Right lobe of liver (tissue), 6 donors: ENCODE measurements around the gene TRIM28. TPM values are rescaled to one million over a fixed set of nuclear protein-coding genes. Genes with fewer than 3 reads are reported as not detected.
"Not testable (repeated sequence)": the region's sequence is repeated elsewhere in the genome, so short reads cannot be mapped to it uniquely, and the experiment has no call there.

Source experiments
- ATAC-seq, 4 donors: fragments of 200-7000 bp; cut with Tn5 transposase; one replicate each; pipeline ENCODE4 v1.9.1; 2020; ENCODE audit warnings: mild to moderate bottlenecking in 4 of 4, moderate library complexity in 4 of 4
- DNase-seq, 3 donors: peaks; one replicate each; pipeline ENCODE4 v3.0.0-alpha.2; 2020
- H3K27ac ChIP-seq, 3 donors: fragments of 200-600 bp; one replicate each; pipeline ENCODE4 v1.8.0; 2022
- H3K27me3 ChIP-seq, 2 donors: fragments of 200-600 bp; one replicate each; pipeline ENCODE4 v1.8.0; 2022
- H3K36me3 ChIP-seq, 4 donors: fragments of 200-600 bp; sonication (generic) in 1 of 4; one replicate each; pipeline versions ENCODE4 v1.5.1 to v1.8.0; 2017 to 2022; ENCODE audit warnings: control low read depth in 1 of 4
- H3K4me1 ChIP-seq, 4 donors: fragments of 200-600 bp; sonication (generic) in 1 of 4; one replicate each; pipeline versions ENCODE4 v1.5.1 to v1.8.0; 2017 to 2022; ENCODE audit warnings: control low read depth in 1 of 4
- H3K4me3 ChIP-seq, 3 donors: fragments of 200-600 bp; one replicate each; pipeline ENCODE4 v1.8.0; 2022
- H3K9me3 ChIP-seq, 4 donors: fragments of 200-600 bp; sonication (generic) in 1 of 4; one replicate each; pipeline versions ENCODE4 v1.5.1 to v1.8.0; 2017 to 2022; ENCODE audit warnings: control low read depth in 1 of 4
- CTCF ChIP-seq, 4 donors: fragments of 200-600 bp in 3 of 4; fragments of 450-650 bp in 1 of 4; IDR thresholded peaks; one replicate each; pipeline versions ENCODE4 v1.5.1 to v1.8.0; 2016 to 2022; ENCODE audit warnings: antibody characterized with exemption in 4 of 4, mild to moderate bottlenecking in 2 of 4
- POLR2A ChIP-seq: fragments of 450-650 bp; IDR thresholded peaks from one replicate; pipeline ENCODE4 v1.6.1; 2017; ENCODE audit warnings: antibody characterized with exemption, mild to moderate bottlenecking
- WGBS: methylation state at CpG from one replicate; pipeline ENCODE4 v1.1.6; 2018; ENCODE audit warnings: low coverage, low lambda C conversion rate; ENCODE audit not compliant: insufficient coverage; ENCODE audit errors: missing lambda C conversion rate; 5-methylcytosine and 5-hydroxymethylcytosine counted together
- intact Hi-C, 2 donors: fragments of 100-400 bp; cut with DNase I; formaldehyde crosslinking; loops; one replicate each; pipeline versions ENCODE4 v1.11.2 to v1.14.1; 2022
- total RNA-seq, 6 experiments: library from RNA; depleted of rRNA in 2 of 6; stranded (reverse); fragments of >200 nt in 2 of 6; fragmentation: NEBNext Ultra II Directional in 3 of 6; extraction: Animal tissue kit (Norgen Biotek cat#: 25700) in 3 of 6; gene quantifications; one replicate each; pipeline versions ENCODE4 v1.1.0 to v1.2.4, GENCODE V29; 2016 to 2023
- donor health status: DM: no; HTN: yes; CAD: no.
- donor health status: DM: no; HTN: no; CAD: no.
- donor health status: DM: no; HTN: no; CAD: no.
- donor health status: DM: no; HTN: yes; CAD: no.
- donor health status: DM: no; HTN: yes; CAD: no.

The TRIM28 gene
- total RNA-seq, 6 experiments from 2014 or later = 75.4 to 106 (median 94.7) TPM

- Histone ChIP-seq H3K36me3 (no peaks in the 10 kb centered on the region), H3K4me3 (no peak overlapping the region), H3K9me3 (no peaks in the 10 kb centered on the region), H3K27me3 (no peaks in the 10 kb centered on the region), H3K27ac (no peak overlapping the region), H3K4me1 (no peaks in the 10 kb centered on the region)
- TF ChIP-seq CTCF (IDR thresholded peaks at IDR 0.05) = no peak
- TF ChIP-seq POLR2A = no peak
- intact Hi-C loops = no loop called here
- WGBS = 76% methylated on average over 3 of the region's 3 CpGs
- no peak for DNase-seq
- ATAC-seq = no peak
These were observed 8.0 kb upstream of the TRIM28 start for GRCh38 chr19:58535857-58536256.

DNA sequence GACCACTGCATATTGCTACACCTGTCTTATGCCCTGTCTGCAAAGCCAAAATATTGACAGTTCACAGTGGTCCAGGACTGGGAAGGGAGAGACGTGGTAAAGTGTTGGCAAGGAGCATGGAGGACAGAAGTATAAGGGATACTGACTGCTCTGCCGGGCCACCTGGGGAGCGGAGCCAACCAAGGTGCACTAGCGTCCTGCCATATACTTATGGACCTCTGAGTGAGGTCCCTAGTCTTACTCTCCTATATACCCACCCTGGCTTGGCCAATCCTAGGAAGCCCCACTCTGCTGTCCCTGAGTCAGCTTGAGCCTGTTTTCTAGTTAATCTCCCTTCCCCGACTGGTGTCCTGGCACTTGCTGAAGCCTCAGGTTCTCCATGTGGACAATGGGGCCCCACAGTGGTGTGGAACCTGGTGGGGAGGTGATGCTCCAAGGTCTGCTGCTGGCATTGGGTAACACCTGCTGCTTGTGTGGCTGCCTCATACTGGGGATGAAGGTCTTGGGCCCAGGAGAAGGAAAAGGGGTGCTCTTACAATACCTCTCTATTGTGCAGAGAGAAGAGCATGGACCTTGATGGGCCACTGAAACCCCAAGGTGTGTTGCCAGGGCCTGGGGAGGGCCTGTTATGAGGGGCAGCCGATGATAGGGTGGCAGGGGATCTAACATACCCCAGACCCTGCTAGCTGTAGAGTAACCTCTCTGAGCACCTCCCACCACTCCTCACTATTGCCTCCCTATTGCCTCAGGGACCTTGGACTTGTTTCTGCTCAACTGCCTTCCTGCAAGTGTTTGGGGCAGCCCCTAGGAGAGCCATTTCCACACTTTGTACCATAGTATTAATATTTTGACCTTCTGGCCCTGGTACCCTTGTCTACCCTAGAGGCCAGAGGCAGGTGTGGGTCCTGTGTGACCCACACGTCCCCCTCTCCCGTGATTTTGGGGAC is 6.7 kb upstream of the TRIM28 start:
- Histone ChIP-seq H3K4me1 (no peaks in the 10 kb centered on the region), H3K27me3 (no peaks in the 10 kb centered on the region), H3K9me3 (no peaks in the 10 kb centered on the region), H3K27ac (no peak overlapping the region), H3K36me3 (no peaks in the 10 kb centered on the region), H3K4me3 (no peak overlapping the region)
- DNase-seq = no peak
- intact Hi-C loops = no loop called here
- WGBS = 68% methylated on average over 3 of the region's 8 CpGs
- TF ChIP-seq POLR2A = no peak
- TF ChIP-seq CTCF (IDR thresholded peaks at IDR 0.05) = no peak
- ATAC-seq = peak in 1 of 4 donors; percentile 38

DNA sequence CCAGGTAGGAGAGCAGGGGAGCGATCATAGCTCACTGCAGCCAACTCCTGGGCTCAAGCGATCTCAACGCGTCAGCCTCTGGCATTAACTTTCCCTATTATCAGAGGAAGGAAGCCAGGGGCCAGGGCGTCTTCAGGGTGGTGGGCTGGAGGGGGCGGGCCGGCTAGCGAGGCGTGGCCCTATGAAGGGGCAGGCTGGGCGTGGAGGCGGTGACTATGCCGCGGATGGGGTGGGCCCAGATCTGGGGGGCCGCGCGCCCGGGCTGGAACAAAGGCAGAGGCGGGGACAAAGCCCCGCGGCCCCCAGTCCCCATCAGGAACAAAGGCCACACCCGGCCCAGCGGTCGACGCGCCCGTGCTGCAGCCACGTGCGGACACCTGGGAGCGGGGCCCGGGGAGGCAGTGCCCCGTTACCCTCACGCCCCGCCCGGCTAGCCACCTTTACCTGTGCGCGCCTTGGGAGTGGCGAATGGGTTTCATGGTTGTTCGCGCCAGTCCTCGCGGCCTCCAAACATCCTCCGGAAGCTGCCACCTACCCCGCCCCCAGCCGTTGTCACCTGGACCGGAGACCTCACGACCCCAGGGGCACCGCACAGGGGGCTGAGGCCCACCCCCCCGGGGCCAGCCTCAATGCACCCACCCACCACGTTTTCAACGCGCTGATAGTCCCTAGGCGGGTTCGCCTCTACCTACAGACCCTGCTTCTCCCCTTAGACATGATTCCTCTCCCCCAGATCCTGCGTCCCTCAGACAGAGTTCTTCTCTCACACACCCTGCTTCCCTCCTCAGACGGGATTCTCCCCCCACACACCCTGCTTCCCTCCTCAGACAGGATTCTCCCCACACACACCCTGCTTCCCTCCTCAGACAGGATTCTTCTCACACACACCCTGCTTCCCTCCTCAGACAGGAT is 5.4 kb upstream of the TRIM28 start:
- Histone ChIP-seq H3K27me3 (no peaks in the 10 kb centered on the region), H3K9me3 (no peaks in the 10 kb centered on the region), H3K4me3 (peak overlapping the region in 2 of 3 donors; percentile 11 to 13), H3K36me3 (no peaks in the 10 kb centered on the region), H3K4me1 (no peaks in the 10 kb centered on the region), H3K27ac (no peak overlapping the region)
- TF ChIP-seq POLR2A (no peak), CTCF (IDR thresholded peaks at IDR 0.05) (no peak)
- ATAC-seq (peak; percentile 73 to 95 (median 82)), DNase-seq (peak in 1 of 3 donors; percentile 68)
- WGBS = 6% methylated on average over 11 of the region's 55 CpGs
- intact Hi-C loops = no loop called here

DNA sequence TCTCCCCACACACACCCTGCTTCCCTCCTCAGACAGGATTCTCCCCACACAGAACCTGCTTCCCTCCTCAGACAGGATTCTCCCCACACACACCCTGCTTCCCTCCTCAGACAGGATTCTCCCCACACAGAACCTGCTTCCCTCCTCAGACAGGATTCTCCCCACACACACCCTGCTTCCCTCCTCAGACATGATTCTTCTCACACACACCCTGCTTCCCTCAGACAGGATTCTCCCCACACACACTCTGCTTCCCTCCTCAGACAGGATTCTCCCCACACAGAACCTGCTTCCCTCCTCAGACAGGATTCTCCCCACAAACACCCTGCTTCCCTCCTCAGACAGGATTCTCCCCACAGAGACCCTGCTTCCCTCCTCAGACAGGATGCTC is 4.7 kb upstream of the TRIM28 start:
- intact Hi-C loops, H3K36me3 ChIP-seq, H3K27me3 ChIP-seq, H3K27ac ChIP-seq, DNase-seq, H3K4me1 ChIP-seq, H3K4me3 ChIP-seq, ATAC-seq, H3K9me3 ChIP-seq: not testable (repeated sequence)

- peak overlapping the region in 1 of 3 donors; percentile 88 for H3K4me3 ChIP-seq
- not testable (repeated sequence) for ATAC-seq, DNase-seq
These were observed 1.1 kb upstream of the TRIM28 start for GRCh38 chr19:58542641-58543372.

More at GRCh38 chr19:58542641-58543372, 1.1 kb upstream of the TRIM28 start:
- H3K9me3 ChIP-seq, H3K27me3 ChIP-seq, intact Hi-C loops, H3K36me3 ChIP-seq: not testable (repeated sequence)
- Histone ChIP-seq H3K4me1 (peaks cover 0 to 15% (median 7%) of the 10 kb centered on the region in 4 donors), H3K27ac (peak overlapping the region in 2 of 3 donors; percentile 95 to 99)
- 79% methylated on average over 18 of the region's 18 CpGs for WGBS
